NCI-H2081 (cell line): Measurements from ENCODE around the gene MAPRE3.

ENCODE experiments used
- DNase-seq, 2 experiments: peaks; one replicate each; lab custom pipeline; 2025; lab: John Stamatoyannopoulos, UW

The MAPRE3 gene

DNA sequence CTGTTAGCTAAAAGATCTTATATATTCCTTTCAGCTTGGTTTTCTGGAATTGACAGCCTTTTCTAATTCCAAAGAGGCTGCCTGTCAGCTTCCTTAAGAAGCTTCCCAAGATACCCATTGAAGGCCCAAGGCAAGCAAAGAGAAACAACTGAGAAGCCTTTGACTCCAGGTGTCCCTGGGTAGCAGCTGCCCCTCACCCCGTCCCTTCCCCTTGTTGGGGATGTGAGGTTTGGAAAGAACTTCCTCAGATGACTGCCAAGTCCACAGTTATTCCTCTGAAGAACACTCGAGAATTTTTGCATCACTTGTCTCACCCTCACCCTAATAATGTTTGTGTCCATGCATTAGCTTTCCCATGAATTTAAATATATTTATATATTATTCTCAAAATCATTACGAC lies 13.3 kb downstream of the MAPRE3 start:
- no peak for DNase-seq

DNA sequence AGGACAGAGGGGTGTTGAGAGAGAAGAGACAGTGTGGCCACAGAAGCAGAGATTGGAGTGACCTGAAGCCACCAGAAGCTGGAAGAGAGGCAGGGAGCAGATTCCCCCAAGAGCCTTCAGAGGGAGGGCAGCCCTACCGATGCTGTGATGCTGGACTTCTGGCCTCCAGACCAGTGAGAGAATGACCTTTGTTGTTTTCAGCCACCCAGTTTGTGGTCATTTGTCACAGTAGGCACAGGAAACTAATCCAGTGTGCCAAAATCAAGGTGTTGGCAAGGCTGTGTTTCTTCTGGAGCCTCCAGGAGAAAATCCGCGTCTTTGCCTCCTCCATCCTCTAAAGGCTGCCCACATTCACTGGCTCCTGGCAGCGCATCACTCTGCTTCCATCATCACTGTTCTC lies 15.4 kb downstream of the MAPRE3 start:
- no peak for DNase-seq

DNA sequence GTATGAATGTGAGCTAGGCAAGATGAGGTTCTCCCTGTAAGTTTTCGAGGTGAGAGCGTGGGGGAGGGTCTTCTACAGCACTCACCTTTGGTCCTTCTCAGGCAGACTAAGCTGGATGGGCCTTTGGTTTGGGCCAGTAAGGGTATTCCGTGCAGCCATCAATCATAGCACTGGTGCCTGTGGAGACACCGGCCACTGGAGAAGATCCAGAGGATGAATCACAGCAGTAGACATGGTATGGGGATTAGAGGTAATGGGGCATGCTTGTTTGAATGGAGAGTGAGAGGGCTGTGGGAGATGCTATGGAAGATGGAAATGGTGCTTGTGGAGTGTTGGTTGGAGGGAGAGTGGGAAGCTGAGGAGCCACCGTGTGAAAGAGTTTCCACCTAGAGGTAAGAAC lies 16.1 kb downstream of the MAPRE3 start:
- DNase-seq, result no peak

DNA sequence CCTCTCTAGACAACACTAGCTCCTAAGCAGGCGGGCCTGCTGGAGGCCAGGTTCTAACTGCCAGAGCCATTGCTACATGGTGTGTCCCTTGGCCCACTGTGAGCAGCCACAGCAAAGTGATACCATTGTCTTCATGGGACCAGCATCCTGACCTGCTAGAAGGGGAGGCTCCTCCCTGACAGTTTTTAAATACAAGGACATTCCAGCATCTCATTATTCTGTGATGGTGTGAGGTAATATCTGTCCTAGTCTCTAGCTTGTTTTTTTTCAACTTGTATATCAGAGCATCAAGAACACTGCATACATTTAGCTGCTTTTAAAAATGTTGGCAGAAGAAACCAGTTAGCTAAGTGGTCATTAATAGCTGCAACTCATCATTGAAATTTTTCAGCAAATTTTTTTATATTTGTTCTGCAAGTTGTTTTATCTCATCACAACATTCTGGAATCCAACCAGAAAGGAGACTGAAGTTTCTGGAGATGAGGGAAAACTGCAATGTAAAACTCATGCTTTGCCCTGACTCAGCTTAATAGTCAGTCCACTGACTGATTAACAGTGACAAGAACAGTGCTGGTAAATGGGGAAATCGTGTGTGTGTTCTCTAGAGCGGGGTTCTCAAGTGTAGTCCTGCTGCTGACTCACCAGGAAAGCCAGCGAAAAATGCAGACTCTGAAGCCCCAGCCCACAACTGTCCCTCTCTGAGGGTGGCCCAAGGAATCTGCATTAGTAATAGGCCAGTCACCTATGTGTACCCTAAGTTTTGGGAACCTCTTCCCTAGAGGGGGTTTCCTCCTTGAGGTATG lies 17.8 kb downstream of the MAPRE3 start:
- no peak for DNase-seq

DNA sequence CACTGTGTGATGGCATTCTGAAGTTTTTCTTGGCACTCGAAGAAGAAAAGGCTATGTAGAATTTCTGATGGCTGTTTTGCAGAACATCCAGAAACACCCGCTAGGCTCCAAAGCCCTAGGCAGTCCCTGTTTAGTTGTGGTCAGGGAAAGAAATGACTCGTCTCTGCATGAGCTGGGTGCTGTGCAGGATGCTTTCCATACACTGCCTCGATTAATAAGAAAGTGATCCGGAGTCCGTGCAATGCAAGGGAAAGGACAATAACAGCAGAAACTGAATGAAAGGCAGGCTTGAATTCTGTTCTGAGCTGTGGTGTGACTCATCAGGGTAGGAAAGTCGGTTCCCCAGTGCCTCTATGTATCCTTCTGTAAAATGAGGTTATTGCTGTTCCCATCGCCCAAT lies 18.7 kb downstream of the MAPRE3 start:
- DNase-seq, result no peak

DNA sequence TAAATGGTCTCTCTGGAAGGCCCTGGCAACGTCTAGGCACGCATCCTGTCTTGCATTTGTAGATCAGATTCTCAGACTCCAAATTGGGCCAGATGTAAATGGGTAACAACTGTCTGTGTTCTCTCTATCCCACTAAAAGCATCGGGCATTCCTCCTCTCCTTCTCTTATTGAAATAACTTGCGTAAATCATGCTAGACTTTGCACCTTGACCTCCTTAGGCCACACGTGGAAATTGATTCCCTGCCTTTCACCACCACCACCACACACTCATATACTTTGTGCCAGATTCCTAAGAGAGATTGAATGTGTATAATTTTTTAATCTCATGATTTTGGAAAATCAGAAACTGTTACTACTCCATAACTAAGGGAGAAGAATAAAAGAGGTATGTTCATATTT lies 21.3 kb downstream of the MAPRE3 start:
- no peak for DNase-seq

DNA sequence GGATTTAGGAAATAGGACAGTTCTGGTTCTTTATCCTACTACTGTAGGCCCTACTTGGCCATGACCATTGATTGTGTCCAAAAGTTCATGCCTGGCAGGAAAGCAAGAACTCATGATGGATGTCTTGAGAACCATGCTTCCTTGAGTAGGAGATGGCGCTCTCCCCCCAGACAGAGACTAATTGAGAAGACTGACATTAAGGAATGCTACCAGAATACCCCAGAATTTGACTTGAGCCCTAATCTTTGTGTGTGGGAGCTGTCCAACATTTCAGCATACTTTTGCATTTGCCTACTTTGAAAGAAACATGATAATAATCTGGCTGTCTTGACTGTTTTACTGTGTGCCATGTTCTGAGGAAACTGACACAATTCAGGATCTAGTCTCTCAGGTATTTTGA lies 23.3 kb downstream of the MAPRE3 start:
- DNase-seq, result no peak

DNA sequence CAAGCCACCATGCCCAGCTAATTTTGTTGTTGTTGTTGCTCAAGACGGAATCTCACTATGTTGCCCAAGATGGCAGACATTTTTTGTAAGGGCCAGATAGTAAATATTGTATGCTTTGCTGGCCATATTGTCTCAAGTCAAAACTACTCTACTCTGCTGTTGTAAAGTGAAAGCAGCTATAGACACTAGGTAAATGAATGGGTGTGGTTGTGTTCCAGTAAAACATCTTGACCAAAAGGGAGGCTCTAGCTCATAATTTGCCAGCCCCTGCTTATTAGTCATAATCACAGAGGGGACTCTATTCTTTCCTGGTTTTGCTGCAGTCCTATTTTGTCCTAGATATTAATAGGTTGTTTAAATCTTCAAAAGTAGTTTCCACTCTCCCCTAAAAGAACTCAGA lies 24.5 kb downstream of the MAPRE3 start:
- DNase-seq, result no peak

DNA sequence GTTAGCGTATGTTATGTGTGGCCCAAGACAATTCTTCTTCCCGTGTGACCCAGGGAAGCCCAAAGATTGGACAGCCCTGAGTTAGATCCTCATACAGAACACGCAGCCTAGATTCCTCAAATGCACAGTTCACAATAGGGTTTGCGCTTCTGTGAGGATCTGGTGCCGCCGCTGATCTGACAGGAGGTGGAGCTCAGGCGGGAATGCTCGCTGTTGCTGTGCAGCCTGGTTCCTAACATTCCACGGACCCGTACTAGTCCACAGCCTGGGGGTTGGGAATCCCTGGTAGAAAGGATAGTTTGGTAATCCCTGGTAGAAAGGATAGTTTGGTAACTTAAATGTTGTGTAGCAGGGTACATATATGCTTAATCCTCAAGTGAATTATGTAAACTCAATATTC lies 27.0 kb downstream of the MAPRE3 start:
- no peak for DNase-seq

DNA sequence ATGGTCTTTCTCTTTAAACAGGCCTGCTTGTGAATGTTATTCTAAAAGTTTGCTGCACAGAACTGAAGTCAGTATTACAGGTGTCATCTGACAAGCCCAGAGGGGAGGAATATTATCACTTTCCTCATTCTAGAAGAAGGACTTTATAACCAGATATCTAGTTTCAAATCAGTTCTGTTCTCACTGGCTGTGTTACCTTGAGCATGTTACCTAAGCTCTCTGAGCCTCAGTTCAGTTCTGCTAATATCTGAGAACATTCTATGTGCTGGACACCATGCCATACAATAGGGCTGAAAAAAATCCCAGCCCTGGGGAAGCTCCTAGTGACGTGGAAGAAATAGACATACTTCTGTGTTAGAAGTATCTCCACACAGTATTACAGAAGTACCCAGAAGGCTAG lies 27.9 kb downstream of the MAPRE3 start:
- DNase-seq, result no peak

DNA sequence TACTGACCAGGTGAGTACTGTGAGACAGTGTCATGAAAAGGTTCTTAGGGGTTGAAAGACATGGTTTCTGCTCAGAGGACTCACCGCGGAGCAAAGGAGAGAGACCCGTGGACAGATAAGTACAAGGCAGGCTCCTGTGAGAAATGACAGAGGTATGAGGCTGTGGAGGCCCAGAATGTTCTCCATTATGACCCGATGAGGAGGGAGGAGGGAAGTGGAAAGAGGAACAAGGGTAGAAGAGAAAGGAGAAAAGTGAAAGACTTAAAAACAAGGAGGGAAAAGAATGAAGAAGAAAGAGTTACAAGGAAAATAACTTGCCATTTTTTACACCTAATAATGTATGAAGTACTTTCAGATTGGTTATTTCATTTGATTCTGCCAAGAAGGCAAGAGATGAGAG lies 29.8 kb downstream of the MAPRE3 start:
- no peak for DNase-seq

DNA sequence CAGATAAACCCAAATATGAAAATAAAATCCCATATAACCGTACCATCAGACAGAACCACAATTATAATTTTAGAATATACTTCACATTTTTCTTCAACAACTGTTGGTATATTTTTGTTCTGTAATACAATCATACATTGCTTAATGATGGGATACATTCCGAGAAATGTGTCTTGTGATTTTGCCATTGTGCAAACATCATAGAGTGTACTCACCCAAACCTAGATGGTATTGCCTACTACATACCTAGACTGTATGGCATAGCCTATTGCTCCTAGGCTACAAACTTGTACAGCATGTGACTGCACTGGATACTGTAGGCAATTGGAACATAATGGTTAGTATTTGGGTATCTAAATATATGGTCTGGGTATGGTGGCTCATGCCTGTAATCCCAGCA lies 30.6 kb downstream of the MAPRE3 start:
- DNase-seq, result no peak

DNA sequence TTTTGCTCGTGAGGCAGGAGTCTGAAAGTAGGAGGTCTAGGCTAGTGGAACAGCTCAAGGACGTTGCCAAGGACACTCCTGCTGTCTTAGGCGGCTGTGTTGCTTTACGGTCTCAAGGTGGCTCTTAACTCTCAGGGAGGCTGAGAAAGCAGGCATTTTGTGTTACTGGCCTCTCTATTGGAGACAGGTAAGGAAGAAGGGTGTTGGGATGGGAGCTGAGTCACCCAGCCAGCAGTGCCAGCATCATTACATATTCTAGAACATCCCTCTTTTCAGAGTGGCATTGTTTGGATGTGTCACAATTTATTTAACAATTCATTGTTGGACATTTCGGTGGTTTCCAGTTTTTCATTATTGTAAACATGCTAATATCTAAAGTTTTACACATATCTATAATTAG lies 31.5 kb downstream of the MAPRE3 start:
- DNase-seq, result no peak

DNA sequence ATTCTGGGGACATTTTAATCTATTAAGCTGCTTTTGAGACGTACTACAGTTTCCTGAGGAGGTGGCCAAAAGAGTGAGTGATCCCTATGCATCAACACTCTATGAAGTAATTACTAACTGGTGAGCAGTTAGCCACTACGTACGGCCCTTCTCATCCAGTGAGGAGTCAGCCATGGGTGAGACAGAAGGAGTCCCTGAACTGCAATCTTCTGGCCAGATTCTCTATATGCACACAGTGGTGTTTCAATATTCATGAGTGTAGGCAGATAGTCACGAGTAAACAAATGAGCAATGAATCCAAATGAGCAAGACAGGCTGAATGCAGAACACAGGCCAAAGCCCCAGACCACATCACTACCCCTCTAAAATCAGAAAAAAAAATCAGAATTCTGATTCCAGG lies 32.6 kb downstream of the MAPRE3 start:
- DNase-seq, result no peak

DNA sequence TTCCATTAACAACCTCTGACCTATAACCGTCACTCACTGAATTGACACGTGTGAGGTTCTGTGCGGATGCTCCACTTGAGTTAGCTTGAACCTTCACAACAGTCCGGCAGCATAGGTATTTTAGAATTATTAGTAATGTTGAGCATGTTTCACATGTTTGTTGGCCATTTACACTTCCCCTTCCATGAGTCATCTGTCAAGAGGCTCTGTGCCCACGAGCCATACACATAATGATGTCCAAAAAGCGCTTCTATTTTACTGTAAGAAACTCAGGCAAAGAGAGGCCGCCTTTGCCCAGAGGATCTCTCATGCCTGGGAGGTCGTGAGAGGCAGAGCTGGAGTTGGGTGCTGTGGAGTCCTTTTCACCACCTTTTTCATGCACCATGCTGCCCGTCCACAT lies 33.4 kb downstream of the MAPRE3 start:
- DNase-seq, result no peak

DNA sequence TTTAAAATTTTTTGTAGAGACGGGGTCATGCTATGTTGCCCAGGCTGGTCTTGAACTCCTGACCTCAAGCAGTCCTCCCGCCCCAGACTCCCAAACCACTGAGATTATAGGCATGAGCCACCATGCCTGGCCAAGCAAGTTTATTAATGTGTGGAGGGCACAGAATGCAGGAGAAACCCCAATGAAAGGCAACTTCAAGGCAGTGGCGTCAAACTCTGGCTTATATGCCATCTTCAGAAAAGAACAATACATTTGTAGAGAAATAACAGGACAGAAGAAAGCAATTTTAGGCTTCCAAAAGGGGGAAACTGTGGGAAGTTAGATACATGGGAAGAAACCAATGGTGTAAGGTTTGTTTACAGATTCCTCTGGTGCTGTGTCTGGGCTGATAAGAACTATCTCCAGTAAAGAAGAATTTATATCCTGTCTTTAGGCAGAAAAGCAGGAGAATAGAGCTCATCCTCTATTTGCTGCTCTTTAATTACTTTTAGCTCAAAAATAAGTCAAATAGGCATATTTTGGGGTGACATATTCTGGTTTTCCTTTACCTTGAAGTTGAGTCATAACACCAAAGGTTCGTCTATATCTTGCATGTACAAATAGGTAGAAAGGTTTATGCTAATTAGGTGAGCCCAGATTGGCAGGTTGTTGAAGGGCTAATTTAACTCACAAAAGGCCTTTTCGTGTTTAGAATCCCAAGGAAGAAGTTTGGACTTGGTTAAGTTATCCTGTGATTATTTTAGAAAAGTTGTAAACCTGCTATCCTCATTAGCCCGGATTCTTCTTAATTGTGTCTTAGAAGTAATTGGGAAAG lies 36.4 kb downstream of the MAPRE3 start:
- no peak for DNase-seq

DNA sequence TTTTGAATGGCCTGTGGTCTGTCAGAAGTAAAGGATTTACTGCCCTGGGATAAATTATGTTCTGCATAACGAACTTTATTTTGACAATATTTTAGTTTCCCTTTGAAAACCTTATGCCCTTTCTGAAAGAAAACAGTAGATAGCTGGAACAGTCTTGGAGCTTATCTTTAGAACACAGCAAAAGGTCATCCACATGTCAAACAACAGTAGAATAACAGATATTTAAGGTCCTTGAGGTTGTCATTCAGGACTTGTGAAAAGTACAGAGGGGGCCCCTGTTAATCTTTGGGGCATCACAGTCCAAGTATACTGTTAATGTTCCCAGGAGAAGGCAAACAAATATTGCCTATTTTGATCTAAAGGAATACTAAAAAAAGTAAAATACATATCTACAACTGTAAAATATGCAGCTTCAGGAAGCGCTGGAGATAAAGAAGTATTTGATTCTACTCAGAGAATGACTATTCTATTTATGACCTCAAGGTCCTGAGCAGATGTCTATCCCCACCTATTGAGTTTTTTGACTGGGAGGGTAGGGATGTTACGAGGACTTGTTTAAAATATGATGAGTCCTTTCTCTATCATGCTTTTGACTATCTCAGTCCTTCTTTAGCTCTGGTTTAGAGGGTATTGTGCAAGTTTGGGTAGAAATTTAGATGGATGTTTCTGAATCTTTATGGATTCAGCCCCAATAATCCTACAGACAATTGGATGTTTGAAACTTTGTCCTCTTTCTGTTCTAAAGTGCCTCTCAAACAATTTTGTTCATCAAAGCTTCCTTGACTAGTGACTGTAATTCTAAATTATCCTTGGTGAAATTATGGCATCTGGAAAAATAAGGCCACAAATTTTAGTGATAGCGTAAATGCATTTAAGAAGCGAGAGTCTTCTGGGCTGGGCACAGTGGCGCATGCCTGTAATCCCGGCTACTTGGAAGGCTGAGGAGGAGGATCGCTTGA lies 37.3 kb downstream of the MAPRE3 start:
- no peak for DNase-seq

DNA sequence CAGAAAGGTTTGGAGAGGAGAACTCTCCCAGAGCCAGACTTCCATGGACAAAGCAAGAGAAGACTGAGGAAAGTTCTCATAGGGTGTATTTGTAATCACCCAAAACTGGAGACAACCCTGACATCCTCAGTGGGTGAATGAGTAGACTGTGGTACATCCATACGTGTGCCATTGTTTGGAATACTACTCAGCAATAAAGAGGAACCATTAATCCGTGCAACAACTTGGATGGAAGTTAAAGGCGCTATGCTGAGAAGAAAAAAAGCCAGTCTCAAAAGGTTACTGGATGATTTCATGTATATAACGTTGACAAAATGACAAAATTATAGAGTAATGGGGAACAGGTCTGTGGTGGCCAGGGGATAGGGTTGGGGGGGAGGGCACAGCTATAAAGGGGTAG lies 38.2 kb downstream of the MAPRE3 start:
- DNase-seq, result no peak

DNA sequence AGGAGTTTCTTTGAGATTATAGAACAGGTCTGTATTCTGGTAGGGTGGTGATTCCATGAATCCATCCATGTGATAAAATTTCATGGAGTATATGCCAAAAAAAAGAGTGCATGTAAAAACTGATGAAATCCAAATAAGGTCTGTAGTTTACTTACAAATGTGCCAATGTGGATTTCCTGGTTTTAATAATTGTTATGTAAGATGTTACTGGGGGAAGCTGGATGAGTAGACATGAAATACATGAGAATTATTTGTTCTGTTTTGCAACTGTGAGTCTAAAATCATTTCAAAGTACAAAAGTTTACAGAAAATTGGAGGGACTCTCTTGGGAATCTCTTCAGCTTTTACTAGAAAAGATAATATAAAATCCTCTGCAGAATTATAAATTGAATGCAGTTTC lies 38.6 kb downstream of the MAPRE3 start:
- no peak for DNase-seq

DNA sequence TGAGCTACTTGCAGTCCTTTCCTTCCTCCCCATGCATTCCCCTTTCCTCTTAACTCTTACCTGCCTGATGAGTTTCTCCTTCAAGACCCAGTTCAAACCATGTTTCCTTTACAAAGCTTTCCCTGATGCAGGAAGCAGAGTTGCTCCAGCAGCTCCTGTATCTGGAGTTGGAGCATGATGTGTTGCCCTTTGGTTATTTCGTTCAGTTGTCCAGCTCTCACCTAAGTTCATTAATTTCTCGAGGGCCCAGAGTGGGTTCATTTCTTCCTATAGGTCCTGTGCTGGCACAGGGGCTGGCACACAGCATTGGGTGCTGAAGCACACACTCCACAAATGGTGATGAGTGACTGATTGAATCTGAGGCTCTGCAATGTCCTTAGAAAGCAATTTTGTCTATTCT lies 39.3 kb downstream of the MAPRE3 start:
- DNase-seq, result no peak

DNA sequence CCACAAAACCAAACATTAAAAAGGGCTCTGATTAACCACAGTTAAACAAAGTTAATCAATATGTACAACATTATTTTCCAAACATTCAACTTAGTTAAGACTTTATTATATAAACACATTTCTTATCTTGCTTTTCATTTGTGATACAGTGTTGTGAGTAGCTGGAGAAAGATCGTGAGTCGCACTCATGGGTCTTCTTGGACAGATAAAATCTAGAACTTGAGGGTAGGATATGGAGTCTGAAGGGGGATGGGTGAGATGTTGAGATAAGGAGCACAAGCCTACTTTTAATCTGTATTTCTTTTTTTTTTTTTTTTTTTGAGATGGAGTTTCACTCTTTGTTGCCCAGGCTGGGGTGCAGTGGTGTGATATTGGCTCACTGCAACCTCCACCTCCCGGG lies 39.7 kb downstream of the MAPRE3 start:
- DNase-seq, result no peak

DNA sequence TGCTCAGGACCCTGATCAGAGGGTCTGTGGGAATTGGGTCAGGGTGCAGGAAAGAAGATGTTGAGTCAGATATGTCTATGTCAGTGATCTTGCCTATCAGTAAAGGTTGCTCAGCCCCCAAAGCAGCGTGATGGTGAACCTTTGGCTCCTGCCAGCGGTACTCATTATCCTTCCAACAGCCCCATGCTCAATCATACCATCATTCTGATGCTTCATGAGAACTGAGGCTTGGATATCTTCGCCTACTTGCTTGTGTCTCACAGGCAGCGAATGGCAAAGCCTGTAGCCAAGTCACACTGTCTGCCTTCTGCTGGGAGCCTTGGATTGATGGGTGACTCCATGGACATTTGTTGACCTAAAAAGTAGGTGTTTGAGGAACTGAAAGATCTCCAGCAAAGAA lies 43.3 kb downstream of the MAPRE3 start:
- no peak for DNase-seq
